Rectal smooth muscle tissue (tissue), 1 donor: ENCODE data around the gene ZNF273.
A peak's percentile ranks its signal among the peaks of the same experiment; 100 is the strongest.

Source experiments
- H3K27ac ChIP-seq: one replicate; pipeline ENCODE4 v1.7.0; 2013; ENCODE audit warnings: low read depth, low read length, inconsistent platforms
- H3K27me3 ChIP-seq: one replicate; pipeline ENCODE4 v1.7.0; 2013; ENCODE audit warnings: low read length; ENCODE audit not compliant: control insufficient read depth, insufficient read depth
- H3K36me3 ChIP-seq: one replicate; pipeline ENCODE4 v1.7.0; 2013; ENCODE audit warnings: low read length; ENCODE audit not compliant: control insufficient read depth, insufficient read depth
- H3K4me1 ChIP-seq: one replicate; pipeline ENCODE4 v1.7.0; 2013; ENCODE audit warnings: low read length; ENCODE audit not compliant: control insufficient read depth, insufficient read depth
- H3K4me3 ChIP-seq: one replicate; pipeline ENCODE4 v1.7.0; 2013; ENCODE audit warnings: low read length
- H3K9ac ChIP-seq: one replicate; pipeline ENCODE4 v1.7.0; 2013; ENCODE audit warnings: low read length

ZNF273 gene

DNA sequence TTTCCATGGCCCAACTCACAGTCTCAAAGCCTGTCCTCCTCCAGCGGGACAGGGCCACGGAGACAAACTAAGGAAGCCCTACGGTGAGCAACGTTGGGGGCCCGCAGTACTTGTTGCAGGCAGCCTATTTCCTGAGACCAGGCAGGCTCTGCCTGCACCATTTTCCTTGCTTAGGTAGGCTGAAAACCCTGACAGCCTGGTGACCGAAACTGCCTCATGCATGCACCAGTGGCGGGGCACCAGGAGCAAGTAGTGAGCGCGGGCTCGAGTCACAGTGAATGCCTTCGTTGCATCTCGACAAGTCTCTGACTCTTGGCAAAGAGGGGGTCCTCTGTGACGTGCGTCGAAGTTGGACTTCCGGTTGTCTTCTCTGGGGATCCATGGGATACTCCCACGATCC lies 23.3 kb upstream of the ZNF273 start:
- Histone ChIP-seq H3K4me1 (peaks cover 9% of the 10 kb centered on the region), H3K27ac (no peak overlapping the region), H3K9ac (no peak overlapping the region), H3K36me3 (no peaks in the 10 kb centered on the region), H3K27me3 (no peaks in the 10 kb centered on the region), H3K4me3 (no peak overlapping the region)

- Histone ChIP-seq H3K36me3 (no peaks in the 10 kb centered on the region), H3K4me1 (peaks cover 9% of the 10 kb centered on the region), H3K27me3 (no peaks in the 10 kb centered on the region), H3K27ac (peak overlapping the region; percentile 76), H3K9ac (no peak overlapping the region), H3K4me3 (no peak overlapping the region)
Observed at GRCh38 chr7:64880322-64881297, 22.5 kb upstream of the ZNF273 start.

- peaks cover 9% of the 10 kb centered on the region for H3K4me1 ChIP-seq
- no peaks in the 10 kb centered on the region for H3K27me3 ChIP-seq
- H3K27ac ChIP-seq = peak overlapping the region; percentile 76
- H3K4me3 ChIP-seq = peak overlapping the region; percentile 66
- H3K9ac ChIP-seq = no peak overlapping the region
- no peaks in the 10 kb centered on the region for H3K36me3 ChIP-seq
Observed at GRCh38 chr7:64881461-64882287, 21.4 kb upstream of the ZNF273 start.

DNA sequence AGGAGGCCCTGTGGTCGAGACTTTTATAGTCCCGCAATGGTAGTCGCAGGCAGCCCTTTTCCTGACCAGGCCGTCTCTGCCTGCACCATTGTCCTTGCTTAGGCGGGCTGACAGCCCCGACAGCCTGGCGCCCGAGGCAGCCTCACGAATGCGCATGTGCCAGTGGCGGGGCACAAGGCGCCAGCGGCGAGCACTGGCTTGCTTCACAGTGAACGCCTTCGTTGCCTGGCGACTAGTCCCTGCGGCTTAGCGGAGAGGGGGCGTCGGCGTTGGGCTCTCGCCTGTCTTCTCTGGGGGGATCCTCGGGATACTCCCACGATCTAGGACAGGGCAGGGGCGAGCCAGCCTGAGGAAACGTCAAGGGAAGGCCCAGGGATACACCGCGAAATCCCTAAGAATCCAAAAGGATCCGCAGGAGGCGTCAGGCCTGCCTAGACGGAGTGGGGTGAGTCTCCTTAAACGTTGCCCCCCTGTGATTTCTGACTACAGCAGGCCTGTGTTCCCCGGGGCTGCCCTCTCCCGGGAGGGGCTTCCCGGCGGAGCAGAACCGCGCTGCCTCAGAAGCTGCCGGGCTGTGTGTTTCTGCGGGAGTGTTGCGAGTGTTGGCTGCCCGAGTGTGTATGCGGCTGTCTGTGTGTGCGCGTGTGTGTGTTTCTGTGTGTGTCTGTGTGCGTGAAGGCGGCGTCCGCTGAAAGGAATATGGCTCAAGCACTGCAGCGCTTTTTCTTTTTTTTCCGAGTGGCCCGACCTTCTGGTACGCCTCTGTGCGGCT lies 20.5 kb upstream of the ZNF273 start:
- peak overlapping the region; percentile 76 for H3K27ac ChIP-seq
- peaks cover 6% of the 10 kb centered on the region for H3K4me1 ChIP-seq
- no peaks in the 10 kb centered on the region for H3K27me3 ChIP-seq
- H3K4me3 ChIP-seq = peak overlapping the region; percentile 66
- H3K9ac ChIP-seq = peak overlapping the region; percentile 11
- no peaks in the 10 kb centered on the region for H3K36me3 ChIP-seq

- peaks cover 10% of the 10 kb centered on the region for H3K4me1 ChIP-seq
- peak overlapping the region; percentile 76 for H3K27ac ChIP-seq
- peaks cover 4% of the 10 kb centered on the region for H3K27me3 ChIP-seq
- H3K9ac ChIP-seq = peak overlapping the region; percentile 11
- no peaks in the 10 kb centered on the region for H3K36me3 ChIP-seq
- H3K4me3 ChIP-seq = peak overlapping the region; percentile 66
Observed at GRCh38 chr7:64883113-64883905, 19.8 kb upstream of the ZNF273 start.

GRCh38 chr7:64884085-64884912 lies 18.8 kb upstream of the ZNF273 start:
- Histone ChIP-seq H3K27me3 (peaks cover 6% of the 10 kb centered on the region), H3K4me3 (no peak overlapping the region), H3K4me1 (peaks cover 16% of the 10 kb centered on the region), H3K27ac (no peak overlapping the region), H3K36me3 (no peaks in the 10 kb centered on the region), H3K9ac (no peak overlapping the region)

DNA sequence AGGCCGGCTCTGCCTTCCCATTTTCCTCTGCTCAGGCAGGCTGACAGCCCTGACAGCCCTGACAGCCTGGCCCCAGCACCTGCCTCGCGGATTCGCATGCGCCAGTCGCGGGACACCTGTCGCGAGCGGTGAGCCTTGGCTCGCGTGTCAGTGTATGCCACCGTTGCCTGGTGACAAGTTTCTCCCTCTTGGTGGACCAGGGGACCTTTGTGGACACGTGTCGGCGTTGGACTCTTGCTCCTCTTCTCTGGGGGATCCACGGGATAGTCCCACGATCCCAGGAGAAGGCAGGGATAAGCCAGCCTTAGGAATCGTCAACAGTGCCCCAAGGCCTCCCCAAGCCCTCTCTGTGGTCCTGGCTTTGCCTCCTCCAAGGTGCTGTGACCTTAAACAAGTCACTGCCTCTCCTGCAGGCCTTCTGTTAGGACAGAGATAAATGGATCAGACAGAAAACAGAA lies 18.1 kb upstream of the ZNF273 start:
- Histone ChIP-seq H3K4me1 (peaks cover 16% of the 10 kb centered on the region), H3K27ac (no peak overlapping the region), H3K9ac (no peak overlapping the region), H3K36me3 (no peaks in the 10 kb centered on the region), H3K4me3 (no peak overlapping the region), H3K27me3 (peaks cover 10% of the 10 kb centered on the region)

DNA sequence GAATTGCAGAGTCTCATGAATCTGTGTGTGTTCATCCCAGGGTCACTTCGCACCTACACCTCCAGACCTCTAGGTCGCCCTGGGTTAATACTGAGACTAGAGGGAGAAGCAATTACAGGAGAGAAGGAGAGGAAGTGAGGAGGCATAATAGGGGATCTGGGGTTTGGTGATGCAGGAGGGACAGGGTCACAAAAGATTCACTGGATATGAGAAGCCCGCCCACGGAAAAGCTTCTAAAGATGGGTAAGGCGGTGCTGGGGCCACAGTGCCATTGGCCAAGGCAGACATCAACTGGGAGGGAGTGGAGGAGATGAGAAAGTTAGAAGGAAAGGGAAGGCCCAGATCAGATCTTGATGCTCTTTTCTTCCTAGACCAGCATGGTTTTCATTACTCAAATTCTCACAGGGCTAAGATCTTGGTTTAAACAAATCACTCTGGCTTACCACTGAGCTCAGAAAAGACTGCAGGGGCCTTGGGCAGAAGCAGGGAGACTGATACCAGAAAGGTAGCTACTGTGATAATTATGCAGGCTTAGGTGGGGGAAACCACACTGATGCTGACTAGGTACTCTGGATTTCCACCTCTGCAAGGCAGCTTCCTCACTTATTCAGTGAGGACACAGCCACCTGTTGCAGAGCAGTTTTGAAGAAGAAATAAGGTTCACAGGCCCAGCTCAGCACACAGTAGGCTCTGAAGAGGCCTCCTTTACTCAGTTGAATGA lies 17.4 kb upstream of the ZNF273 start:
- Histone ChIP-seq H3K36me3 (no peaks in the 10 kb centered on the region), H3K4me1 (peaks cover 16% of the 10 kb centered on the region), H3K9ac (no peak overlapping the region)

DNA sequence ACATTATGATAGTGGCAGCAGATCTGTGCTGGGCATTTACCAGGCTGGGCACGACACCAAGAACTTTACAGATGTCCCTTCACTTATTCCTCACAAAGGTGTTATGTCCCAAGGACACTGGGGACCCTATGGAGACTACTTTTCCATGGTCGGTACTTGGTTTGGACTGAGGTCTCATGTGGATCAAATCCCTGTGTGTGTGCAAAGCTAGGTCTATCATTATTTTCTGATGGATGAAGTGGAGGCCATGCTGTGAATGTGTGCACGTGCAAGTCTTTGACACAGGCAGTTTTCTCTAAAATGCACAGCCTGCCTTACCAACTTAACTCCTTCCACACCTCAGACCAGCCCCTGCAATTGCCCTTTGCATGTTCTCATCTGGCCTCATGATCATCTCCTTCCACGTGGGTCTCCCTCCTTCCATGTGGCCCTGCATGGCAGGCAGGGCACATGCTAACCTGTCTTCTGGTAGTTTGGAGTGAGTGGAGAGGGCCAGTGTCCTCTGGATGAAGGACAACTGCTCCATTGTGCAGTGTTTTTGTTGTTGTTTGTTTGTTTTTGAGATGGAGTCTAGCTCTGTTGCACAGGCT lies 16.0 kb upstream of the ZNF273 start:
- Histone ChIP-seq H3K4me1 (peaks cover 19% of the 10 kb centered on the region), H3K27ac (no peak overlapping the region), H3K36me3 (no peaks in the 10 kb centered on the region), H3K4me3 (no peak overlapping the region), H3K9ac (no peak overlapping the region), H3K27me3 (peaks cover 10% of the 10 kb centered on the region)

More for the DNA sequence above, 17.4 kb upstream of the ZNF273 start:
- no peak overlapping the region for H3K4me3 ChIP-seq
- no peak overlapping the region for H3K27ac ChIP-seq
- H3K27me3 ChIP-seq = peaks cover 10% of the 10 kb centered on the region

GRCh38 chr7:64887756-64888508 lies 15.1 kb upstream of the ZNF273 start:
- Histone ChIP-seq H3K9ac (peak overlapping the region; percentile 49), H3K27me3 (peaks cover 10% of the 10 kb centered on the region), H3K4me1 (peaks cover 23% of the 10 kb centered on the region), H3K27ac (no peak overlapping the region), H3K36me3 (no peaks in the 10 kb centered on the region), H3K4me3 (peak overlapping the region; percentile 77)
